ENCODE data around the gene OARD1.

Gene OARD1

DNA sequence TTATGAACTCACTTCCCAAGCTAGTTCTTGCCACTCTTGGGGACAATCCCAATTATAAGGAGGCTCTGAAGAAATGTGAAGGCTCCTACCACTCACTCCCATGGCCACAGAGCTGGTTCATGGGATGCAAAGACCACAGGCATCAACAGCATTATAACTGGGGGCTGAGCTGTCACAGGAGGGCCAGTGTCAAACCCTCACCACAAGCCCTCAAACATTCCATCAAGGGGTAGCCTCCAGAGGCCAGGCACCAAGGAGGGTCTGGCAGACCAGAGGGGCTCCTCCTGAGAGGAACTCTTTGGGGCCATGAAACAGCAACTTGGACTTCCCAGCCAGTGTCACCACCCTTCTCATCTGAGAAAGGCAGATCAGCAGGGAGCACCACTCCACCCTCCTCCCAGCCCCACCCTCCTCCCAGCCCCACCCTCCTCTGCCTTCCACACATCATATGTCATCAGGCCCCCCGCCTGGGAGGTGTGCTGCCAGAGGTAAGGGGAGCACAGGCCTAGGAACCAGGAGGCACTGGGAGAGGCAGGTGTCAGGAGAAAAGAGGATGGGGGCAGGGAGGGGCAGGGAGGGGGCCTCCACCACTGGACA is 31.1 kb downstream of the OARD1 start:
- Histone ChIP-seq H3K4me3 (ENCODE audit: low read length in 2 of 2) (no peak overlapping the region), H3K23ac (ENCODE audit: low read depth, low read length, poor library complexity) (no peak overlapping the region), H3K18ac (ENCODE audit: low read length) (no peak overlapping the region), H3K9me3 (replicated peaks in 1 of 2; ENCODE audit: control insufficient read depth in 2 of 2, insufficient read depth in 1 of 2, low read depth in 1 of 2, low read length in 2 of 2) (no peaks in the 10 kb centered on the region), H3K27ac (replicated peaks; ENCODE audit: low read length) (no peak overlapping the region), H3K27me3 (ENCODE audit: control insufficient read depth in 3 of 3, insufficient read depth in 3 of 3, low read depth in 1 of 3, low read length in 3 of 3) (no peaks in the 10 kb centered on the region), H2AK5ac (ENCODE audit: low read depth, low read length) (no peak overlapping the region), H4K91ac (ENCODE audit: low read depth, low read length, poor library complexity) (no peak overlapping the region), H3K4ac (ENCODE audit: low read length) (no peak overlapping the region), H3K4me2 (ENCODE audit: insufficient read depth, low read length, poor library complexity, severe bottlenecking) (no peak overlapping the region), H2AFZ (ENCODE audit: low read length) (no peak overlapping the region), H2BK15ac (ENCODE audit: low read length) (no peak overlapping the region), H2BK120ac (ENCODE audit: low read depth, low read length) (no peak overlapping the region), H2BK5ac (ENCODE audit: low read length) (no peak overlapping the region), H3K4me1 (ENCODE audit: control insufficient read depth in 2 of 2, insufficient read depth in 1 of 2, low read depth in 1 of 2, low read length in 2 of 2) (peaks cover 0 to 2% of the 10 kb centered on the region in 2 donors), H4K8ac (ENCODE audit: low read depth, low read length) (no peak overlapping the region), H2BK12ac (ENCODE audit: low read length) (no peak overlapping the region), H3K9ac (ENCODE audit: low read depth, low read length, poor library complexity) (no peak overlapping the region), H3K14ac (ENCODE audit: low read length) (no peak overlapping the region), H3K36me3 (replicated peaks in 1 of 2; ENCODE audit: control insufficient read depth in 2 of 2, insufficient read depth in 2 of 2, low read length in 2 of 2) (no peaks in the 10 kb centered on the region), H3K79me1 (ENCODE audit: low read depth, low read length) (no peaks in the 10 kb centered on the region)
- WGBS, 2 donors (ENCODE audit: extremely low coverage in 2 of 2, insufficient read length in 2 of 2, insufficient replicate concordance in 1 of 2): no CpG with 5 or more reads among the region's 1 CpG
- DNase-seq (ENCODE audit: low spot score): no peak

DNA sequence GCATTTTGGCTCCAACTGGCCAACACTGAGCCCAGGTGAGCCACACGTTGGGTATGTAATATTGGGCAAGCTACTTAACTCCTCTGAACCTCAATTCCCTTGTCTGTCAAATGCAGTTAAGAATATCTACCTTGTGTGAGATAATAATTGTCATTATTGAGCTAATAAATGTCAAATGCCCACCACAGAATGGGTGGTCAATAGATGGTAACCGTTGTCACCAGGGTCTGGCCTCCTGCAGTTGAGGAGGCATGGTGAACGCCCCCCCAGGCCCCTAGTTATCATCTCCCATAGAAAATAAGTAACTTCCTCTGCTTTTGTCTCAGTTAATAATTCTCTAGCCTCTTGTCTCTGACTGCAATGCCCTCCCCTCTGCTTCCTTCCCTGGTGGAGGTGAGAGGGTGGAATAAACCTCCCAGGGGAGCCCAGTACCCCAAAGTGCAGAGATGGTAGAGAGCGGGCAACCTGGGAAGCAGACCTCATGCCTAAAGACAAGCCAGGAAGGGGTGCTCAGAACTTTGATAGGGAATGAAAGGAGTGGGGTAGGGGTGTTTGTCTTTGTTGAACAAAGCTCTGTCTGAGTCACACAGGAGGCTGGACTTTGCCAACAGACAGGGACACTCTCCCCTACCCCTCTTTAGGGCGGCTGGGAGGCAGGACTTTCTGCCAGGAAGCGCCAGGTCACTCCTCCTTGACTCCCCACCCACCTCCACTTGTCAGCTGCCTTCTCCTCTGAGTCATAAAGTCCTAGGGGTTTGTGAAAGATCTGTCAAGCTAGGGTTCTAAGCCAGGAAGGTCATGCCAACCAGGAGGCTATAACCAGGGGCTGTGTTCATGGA is 31.8 kb downstream of the OARD1 start:
- Histone ChIP-seq H2BK12ac (ENCODE audit: low read length) (no peak overlapping the region), H2BK120ac (ENCODE audit: low read depth, low read length) (no peak overlapping the region), H3K79me1 (ENCODE audit: low read depth, low read length) (no peaks in the 10 kb centered on the region), H3K27me3 (ENCODE audit: control insufficient read depth in 3 of 3, insufficient read depth in 3 of 3, low read depth in 1 of 3, low read length in 3 of 3) (no peaks in the 10 kb centered on the region), H3K4me2 (ENCODE audit: insufficient read depth, low read length, poor library complexity, severe bottlenecking) (no peak overlapping the region), H4K8ac (ENCODE audit: low read depth, low read length) (no peak overlapping the region), H4K91ac (ENCODE audit: low read depth, low read length, poor library complexity) (no peak overlapping the region), H3K36me3 (replicated peaks in 1 of 2; ENCODE audit: control insufficient read depth in 2 of 2, insufficient read depth in 2 of 2, low read length in 2 of 2) (no peaks in the 10 kb centered on the region), H2AK5ac (ENCODE audit: low read depth, low read length) (no peak overlapping the region), H3K18ac (ENCODE audit: low read length) (no peak overlapping the region), H3K4ac (ENCODE audit: low read length) (no peak overlapping the region), H2AFZ (ENCODE audit: low read length) (no peak overlapping the region), H3K14ac (ENCODE audit: low read length) (no peak overlapping the region), H3K4me1 (ENCODE audit: control insufficient read depth in 2 of 2, insufficient read depth in 1 of 2, low read depth in 1 of 2, low read length in 2 of 2) (peaks cover 0 to 2% of the 10 kb centered on the region in 2 donors), H3K9me3 (replicated peaks in 1 of 2; ENCODE audit: control insufficient read depth in 2 of 2, insufficient read depth in 1 of 2, low read depth in 1 of 2, low read length in 2 of 2) (no peaks in the 10 kb centered on the region), H3K27ac (replicated peaks; ENCODE audit: low read length) (no peak overlapping the region), H3K9ac (ENCODE audit: low read depth, low read length, poor library complexity) (no peak overlapping the region), H2BK15ac (ENCODE audit: low read length) (no peak overlapping the region), H3K4me3 (ENCODE audit: low read length in 2 of 2) (no peak overlapping the region), H2BK5ac (ENCODE audit: low read length) (no peak overlapping the region), H3K23ac (ENCODE audit: low read depth, low read length, poor library complexity) (no peak overlapping the region)
- no CpG with 5 or more reads among the region's 6 CpGs for WGBS, 2 donors (ENCODE audit: extremely low coverage in 2 of 2, insufficient read length in 2 of 2, insufficient replicate concordance in 1 of 2)
- no peak for DNase-seq (ENCODE audit: low spot score)

GRCh38 chr6:41039060-41039998 is 32.8 kb downstream of the OARD1 start, which contains the start of gene UNC5CL:
Gene UNC5CL (minus strand): TSS chr6:41039221. CDS start chr6:41035074, 4,147 bp downstream.
- DNase-seq (ENCODE audit: low spot score): no peak
- H3K4me3 ChIP-seq (ENCODE audit: low read length in 2 of 2): no peak within 1 kb of the TSS
- WGBS, 2 donors (ENCODE audit: extremely low coverage in 2 of 2, insufficient read length in 2 of 2, insufficient replicate concordance in 1 of 2): no CpG with 5 or more reads among the region's 10 CpGs
- no peak within 1 kb of the TSS for H3K23ac ChIP-seq (ENCODE audit: low read depth, low read length, poor library complexity)
- no peak within 1 kb of the TSS for H2AK5ac ChIP-seq (ENCODE audit: low read depth, low read length)
- H2BK120ac ChIP-seq (ENCODE audit: low read depth, low read length): no peak within 1 kb of the TSS
- no peak within 1 kb of the TSS for H4K8ac ChIP-seq (ENCODE audit: low read depth, low read length)
- H3K14ac ChIP-seq (ENCODE audit: low read length): no peak within 1 kb of the TSS
- H3K4me2 ChIP-seq (ENCODE audit: insufficient read depth, low read length, poor library complexity, severe bottlenecking): no peak within 1 kb of the TSS
- no peaks in the 10 kb centered on the region for H3K9me3 ChIP-seq (replicated peaks in 1 of 2; ENCODE audit: control insufficient read depth in 2 of 2, insufficient read depth in 1 of 2, low read depth in 1 of 2, low read length in 2 of 2)
- H2BK15ac ChIP-seq (ENCODE audit: low read length): no peak within 1 kb of the TSS
- H3K27me3 ChIP-seq (ENCODE audit: control insufficient read depth in 3 of 3, insufficient read depth in 3 of 3, low read depth in 1 of 3, low read length in 3 of 3): no peaks in the 10 kb centered on the region
- no peak within 1 kb of the TSS for H2BK12ac ChIP-seq (ENCODE audit: low read length)
- H3K36me3 ChIP-seq (replicated peaks in 1 of 2; ENCODE audit: control insufficient read depth in 2 of 2, insufficient read depth in 2 of 2, low read length in 2 of 2): no peaks in the 10 kb centered on the region
- no peak within 1 kb of the TSS for H2AFZ ChIP-seq (ENCODE audit: low read length)
- no peak within 1 kb of the TSS for H3K4ac ChIP-seq (ENCODE audit: low read length)
- no peak within 1 kb of the TSS for H3K9ac ChIP-seq (ENCODE audit: low read depth, low read length, poor library complexity)
- no peak within 1 kb of the TSS for H3K27ac ChIP-seq (replicated peaks; ENCODE audit: low read length)
- H4K91ac ChIP-seq (ENCODE audit: low read depth, low read length, poor library complexity): no peak within 1 kb of the TSS
- peaks cover 0 to 2% of the 10 kb centered on the region in 2 donors for H3K4me1 ChIP-seq (ENCODE audit: control insufficient read depth in 2 of 2, insufficient read depth in 1 of 2, low read depth in 1 of 2, low read length in 2 of 2)
- H3K79me1 ChIP-seq (ENCODE audit: low read depth, low read length): no peaks in the 10 kb centered on the region
- H3K18ac ChIP-seq (ENCODE audit: low read length): no peak within 1 kb of the TSS
- H2BK5ac ChIP-seq (ENCODE audit: low read length): no peak within 1 kb of the TSS
